HFF-Myc (cell line): Measurements from ENCODE around the gene GRIA1.

Experiments used
- DNase-seq: peaks from one replicate; pipeline ENCODE4 v3.0.0-alpha.2; 2011; ENCODE audit warnings: low read depth; ENCODE audit errors: extremely low read depth
- H3K4me3 ChIP-seq: replicated peaks from 2 replicates; pipeline ENCODE4 v1.5.1; 2011; ENCODE audit warnings: low read depth, mild to moderate bottlenecking, control low read depth, low read length
- CTCF ChIP-seq: IDR thresholded peaks from 2 replicates; pipeline ENCODE4 v1.5.1; 2012; ENCODE audit warnings: mild to moderate bottlenecking, low read depth, low read length, control low read depth; ENCODE audit errors: missing control alignments

Gene GRIA1

DNA sequence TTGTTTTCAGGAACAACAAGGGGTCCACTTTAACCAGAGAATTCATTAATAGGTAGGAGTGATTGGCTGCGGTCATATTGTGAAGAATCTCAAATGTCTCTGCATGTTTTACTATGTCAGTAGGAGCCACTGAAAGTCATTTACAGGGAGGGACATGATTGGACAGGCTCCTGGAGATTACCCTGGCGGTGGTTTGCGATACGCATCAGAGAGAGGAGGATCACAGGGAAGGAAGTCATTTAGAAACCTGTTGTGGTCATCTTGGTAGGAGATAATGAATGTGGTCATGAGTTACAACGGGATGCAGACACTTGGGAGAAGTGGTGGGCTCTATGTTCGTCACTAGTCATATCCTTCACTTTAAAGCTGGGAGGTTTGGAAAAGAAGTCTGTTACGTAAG is 285.5 kb downstream of the GRIA1 start:
- TF ChIP-seq CTCF: no peak
- H3K4me3 ChIP-seq: no peak overlapping the region
- DNase-seq: no peak

- no peak for DNase-seq
- H3K4me3 ChIP-seq: no peak overlapping the region
- TF ChIP-seq CTCF: no peak
Observed at GRCh38 chr5:153777681-153778581, 287.5 kb downstream of the GRIA1 start.

- DNase-seq: no peak
- H3K4me3 ChIP-seq: no peak overlapping the region
- TF ChIP-seq CTCF: no peak
Observed at GRCh38 chr5:153779836-153780235, 289.4 kb downstream of the GRIA1 start.

GRCh38 chr5:153780876-153781705 is 290.6 kb downstream of the GRIA1 start:
- DNase-seq: no peak
- H3K4me3 ChIP-seq: no peak overlapping the region
- TF ChIP-seq CTCF: no peak

- TF ChIP-seq CTCF: no peak
- no peak overlapping the region for H3K4me3 ChIP-seq
- no peak for DNase-seq
Observed at GRCh38 chr5:153782589-153783361, 292.3 kb downstream of the GRIA1 start.

GRCh38 chr5:153783362-153783658 is 292.8 kb downstream of the GRIA1 start:
- H3K4me3 ChIP-seq: no peak overlapping the region
- no peak for TF ChIP-seq CTCF
- no peak for DNase-seq
